ENCODE measurements around the gene BCOR. TPM values are rescaled to one million over a fixed set of nuclear protein-coding genes. Genes with fewer than 3 reads are reported as not detected.

Gene BCOR
- total and polyA plus RNA-seq, 2 experiments from 2014 or later: 30.0 to 90.5 TPM

DNA sequence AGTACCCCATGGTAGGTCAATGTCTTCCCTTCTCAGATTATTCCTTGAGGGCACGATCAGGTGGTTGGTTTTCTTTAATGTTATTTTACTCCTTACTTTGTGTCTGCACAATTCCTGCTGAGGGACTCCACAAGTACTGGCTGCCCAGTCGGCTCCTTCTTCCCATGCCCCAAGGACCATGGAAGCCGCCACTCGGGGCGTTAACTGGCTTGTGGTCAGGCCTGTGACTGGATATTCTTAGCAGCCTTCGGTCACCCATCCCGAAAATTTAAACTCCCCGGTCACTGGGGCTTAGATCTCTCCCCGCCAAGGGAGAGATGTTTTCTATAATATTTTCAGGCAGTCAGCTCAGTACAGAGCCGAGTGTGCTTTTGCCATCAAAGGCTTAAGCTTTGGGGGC is 24.7 kb upstream of the BCOR start:
- no peaks in the 10 kb centered on the region for H3K27me3 ChIP-seq
- TF ChIP-seq, protein P1, sequence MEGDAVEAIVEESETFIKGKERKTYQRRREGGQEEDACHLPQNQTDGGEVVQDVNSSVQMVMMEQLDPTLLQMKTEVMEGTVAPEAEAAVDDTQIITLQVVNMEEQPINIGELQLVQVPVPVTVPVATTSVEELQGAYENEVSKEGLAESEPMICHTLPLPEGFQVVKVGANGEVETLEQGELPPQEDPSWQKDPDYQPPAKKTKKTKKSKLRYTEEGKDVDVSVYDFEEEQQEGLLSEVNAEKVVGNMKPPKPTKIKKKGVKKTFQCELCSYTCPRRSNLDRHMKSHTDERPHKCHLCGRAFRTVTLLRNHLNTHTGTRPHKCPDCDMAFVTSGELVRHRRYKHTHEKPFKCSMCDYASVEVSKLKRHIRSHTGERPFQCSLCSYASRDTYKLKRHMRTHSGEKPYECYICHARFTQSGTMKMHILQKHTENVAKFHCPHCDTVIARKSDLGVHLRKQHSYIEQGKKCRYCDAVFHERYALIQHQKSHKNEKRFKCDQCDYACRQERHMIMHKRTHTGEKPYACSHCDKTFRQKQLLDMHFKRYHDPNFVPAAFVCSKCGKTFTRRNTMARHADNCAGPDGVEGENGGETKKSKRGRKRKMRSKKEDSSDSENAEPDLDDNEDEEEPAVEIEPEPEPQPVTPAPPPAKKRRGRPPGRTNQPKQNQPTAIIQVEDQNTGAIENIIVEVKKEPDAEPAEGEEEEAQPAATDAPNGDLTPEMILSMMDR (IDR thresholded peaks at IDR 0.05; ENCODE audit: low read depth, low read length): no peak
- H3K4me3 ChIP-seq: no peak overlapping the region
- H3K36me3 ChIP-seq: no peaks in the 10 kb centered on the region
- H3K9me3 ChIP-seq (ENCODE audit: low read depth): no peaks in the 10 kb centered on the region
- H3K4me1 ChIP-seq (ENCODE audit: low read depth): no peaks in the 10 kb centered on the region
- DNase-seq (ENCODE audit: low read depth in 1 of 2, low spot score in 1 of 2): no peak
- no peak overlapping the region for H3K27ac ChIP-seq

DNA sequence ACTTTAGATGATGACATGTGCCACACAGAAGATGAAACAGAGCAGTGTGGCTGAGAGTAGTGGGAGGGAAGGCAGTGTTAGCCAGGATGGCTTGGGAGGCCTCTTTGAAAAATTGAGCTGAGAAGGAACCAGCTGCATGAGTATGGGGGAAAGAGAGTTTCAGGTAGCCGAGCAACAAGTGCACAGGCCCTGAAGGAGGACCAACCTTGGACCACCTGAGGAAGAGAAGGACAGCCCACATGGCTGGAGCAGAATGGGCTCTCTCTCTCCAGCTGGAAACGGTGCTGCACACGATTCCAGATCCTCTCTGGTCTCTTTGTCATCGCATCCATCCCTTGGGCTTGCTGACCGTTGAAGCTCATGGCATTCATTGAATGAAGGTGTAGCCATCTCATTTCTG is 23.9 kb upstream of the BCOR start:
- Histone ChIP-seq H3K27me3 (no peaks in the 10 kb centered on the region), H3K4me3 (no peak overlapping the region), H3K4me1 (ENCODE audit: low read depth) (no peaks in the 10 kb centered on the region), H3K9me3 (ENCODE audit: low read depth) (no peaks in the 10 kb centered on the region), H3K36me3 (no peaks in the 10 kb centered on the region), H3K27ac (no peak overlapping the region)
- DNase-seq (ENCODE audit: low read depth in 1 of 2, low spot score in 1 of 2): no peak
- TF ChIP-seq, protein P1 (IDR thresholded peaks at IDR 0.05; ENCODE audit: low read depth, low read length): no peak

DNA sequence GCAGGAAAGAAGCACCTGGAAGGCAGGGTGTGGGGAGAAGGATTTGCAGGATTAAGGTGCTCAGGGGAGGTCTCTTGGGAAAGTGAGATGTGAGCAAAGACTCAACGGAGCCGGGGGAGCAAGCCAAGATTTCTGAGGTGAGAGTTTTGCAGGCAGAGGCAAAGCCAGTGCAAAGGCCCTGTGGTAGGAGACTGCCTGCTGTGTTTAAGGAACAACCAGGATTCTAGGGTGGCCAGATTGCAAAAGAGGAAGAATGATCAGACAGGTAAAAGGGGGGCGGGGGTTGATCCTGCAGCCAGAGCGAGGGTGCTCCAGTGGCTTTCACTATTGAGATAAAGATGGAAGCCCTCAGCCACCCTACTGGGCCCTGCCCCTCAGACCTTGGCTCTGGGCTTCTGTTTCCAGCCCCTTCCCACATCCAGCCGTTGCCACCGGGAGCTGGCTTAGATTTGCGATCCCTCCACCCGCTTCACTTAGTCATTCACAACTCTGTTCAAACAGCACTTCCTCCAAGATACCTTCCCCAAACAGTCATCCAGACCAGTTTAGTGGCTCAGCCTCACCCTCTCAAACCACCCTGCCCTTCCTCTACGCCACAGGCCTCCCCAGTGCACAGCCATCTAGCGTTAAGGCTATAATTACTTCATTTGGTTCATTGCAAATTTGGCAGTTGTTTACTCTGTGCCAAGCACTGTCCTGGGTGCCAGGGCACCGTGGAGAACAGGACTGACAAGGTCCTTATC is 23.3 kb upstream of the BCOR start:
- Histone ChIP-seq H3K4me3 (no peak overlapping the region), H3K4me1 (ENCODE audit: low read depth) (no peaks in the 10 kb centered on the region), H3K36me3 (no peaks in the 10 kb centered on the region), H3K27ac (no peak overlapping the region), H3K9me3 (ENCODE audit: low read depth) (no peaks in the 10 kb centered on the region), H3K27me3 (no peaks in the 10 kb centered on the region)
- no peak for DNase-seq (ENCODE audit: low read depth in 1 of 2, low spot score in 1 of 2)
- TF ChIP-seq, protein P1 (IDR thresholded peaks at IDR 0.05; ENCODE audit: low read depth, low read length): no peak

DNA sequence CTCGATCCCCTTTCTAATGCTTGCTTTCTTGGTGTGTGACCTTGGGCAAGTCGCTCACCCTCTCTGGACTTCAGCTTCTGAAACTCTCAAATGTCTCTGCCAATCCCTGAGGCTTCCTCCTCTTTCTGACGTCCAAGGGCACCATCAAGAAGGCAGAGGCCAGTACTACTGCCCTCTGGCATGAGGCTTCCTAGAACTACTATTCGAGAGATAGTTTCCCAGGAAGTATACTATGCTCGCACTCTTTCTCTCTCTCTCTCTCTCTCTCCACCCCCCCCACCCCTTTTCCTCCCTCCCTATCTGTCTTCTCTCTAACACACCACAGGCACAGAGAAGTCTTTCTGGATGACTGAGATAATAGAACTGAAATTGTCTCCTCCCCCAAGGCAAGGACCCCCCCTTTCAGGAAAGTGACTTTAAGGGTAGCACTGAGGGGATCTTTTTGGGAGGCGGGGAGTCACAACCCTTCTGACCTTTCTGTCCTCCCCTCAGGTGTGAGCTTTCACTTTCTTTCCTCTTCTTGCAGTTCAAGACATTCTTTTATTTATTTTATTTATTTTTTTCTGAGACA is 20.0 kb upstream of the BCOR start:
- no peaks in the 10 kb centered on the region for H3K27me3 ChIP-seq
- no peak overlapping the region for H3K27ac ChIP-seq
- H3K9me3 ChIP-seq (ENCODE audit: low read depth): no peaks in the 10 kb centered on the region
- H3K4me3 ChIP-seq: no peak overlapping the region
- TF ChIP-seq, protein P1 (IDR thresholded peaks at IDR 0.05; ENCODE audit: low read depth, low read length): no peak
- no peak for DNase-seq (ENCODE audit: low read depth in 1 of 2, low spot score in 1 of 2)
- peaks cover 3% of the 10 kb centered on the region for H3K4me1 ChIP-seq (ENCODE audit: low read depth)
- H3K36me3 ChIP-seq: no peaks in the 10 kb centered on the region

DNA sequence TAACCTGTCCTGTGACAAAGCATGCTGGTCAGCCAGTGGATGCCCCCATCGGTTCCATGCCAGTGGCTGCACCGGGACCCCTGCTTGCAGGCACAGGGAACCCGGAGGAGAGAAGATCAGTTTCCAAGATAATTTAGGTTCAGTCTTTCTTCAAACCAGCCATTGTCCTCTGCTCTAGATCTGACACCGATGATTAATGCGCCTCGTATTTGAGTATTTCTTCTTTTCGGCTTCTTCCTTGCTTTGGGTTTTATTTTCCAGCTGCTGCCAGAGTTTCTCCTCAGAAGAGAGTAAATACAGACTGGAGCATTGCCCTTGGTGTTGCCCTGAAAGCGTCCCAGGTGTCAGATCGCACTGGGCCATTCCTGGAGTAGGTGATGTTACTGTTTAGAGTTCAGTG is 19.2 kb upstream of the BCOR start:
- Histone ChIP-seq H3K27me3 (no peaks in the 10 kb centered on the region), H3K27ac (no peak overlapping the region), H3K4me1 (ENCODE audit: low read depth) (peaks cover 3% of the 10 kb centered on the region), H3K9me3 (ENCODE audit: low read depth) (no peaks in the 10 kb centered on the region), H3K4me3 (no peak overlapping the region), H3K36me3 (no peaks in the 10 kb centered on the region)
- no peak for DNase-seq (ENCODE audit: low read depth in 1 of 2, low spot score in 1 of 2)
- TF ChIP-seq, protein P1 (IDR thresholded peaks at IDR 0.05; ENCODE audit: low read depth, low read length): no peak
